Umbilical cord (tissue), 2 donors: Measurements from ENCODE around the gene TRAF6. TPM values are rescaled to one million over a fixed set of nuclear protein-coding genes. Genes with fewer than 3 reads are reported as not detected.

ENCODE experiments used
- DNase-seq: peaks from one replicate; pipeline ENCODE4 v3.0.0-alpha.2; 2015; ENCODE audit warnings: low spot score
- total RNA-seq: library from RNA; depleted of rRNA; stranded (reverse); fragments of >200 nt; gene quantifications from one replicate; pipeline ENCODE4 v1.2.3, GENCODE V29; 2014; ENCODE audit warnings: low replicate concordance; ENCODE audit not compliant: insufficient read depth

Gene TRAF6
- total RNA-seq, 1 donor from 2014 or later: 27.4 TPM

DNA sequence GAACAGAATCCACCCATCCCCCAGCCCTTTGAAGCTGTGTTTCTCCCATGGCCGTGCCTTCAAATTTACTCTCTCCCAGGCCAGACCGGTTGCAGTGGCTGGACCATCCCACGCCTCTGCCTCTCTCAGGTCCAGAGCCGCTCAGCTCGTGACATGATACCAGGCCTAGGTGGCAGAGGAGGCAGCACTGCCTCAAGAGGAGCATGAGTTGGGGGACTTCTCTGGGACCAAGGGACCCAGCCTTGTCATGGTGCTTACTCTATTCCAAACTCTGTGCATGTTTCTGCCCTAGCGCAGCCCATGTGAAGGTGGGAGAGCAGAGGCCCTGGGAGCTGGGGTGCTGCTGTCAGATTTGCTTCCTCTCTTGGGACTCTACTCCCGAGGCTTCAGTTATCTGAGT, 51.0 kb downstream of the TRAF6 start:
- DNase-seq: no peak

DNA sequence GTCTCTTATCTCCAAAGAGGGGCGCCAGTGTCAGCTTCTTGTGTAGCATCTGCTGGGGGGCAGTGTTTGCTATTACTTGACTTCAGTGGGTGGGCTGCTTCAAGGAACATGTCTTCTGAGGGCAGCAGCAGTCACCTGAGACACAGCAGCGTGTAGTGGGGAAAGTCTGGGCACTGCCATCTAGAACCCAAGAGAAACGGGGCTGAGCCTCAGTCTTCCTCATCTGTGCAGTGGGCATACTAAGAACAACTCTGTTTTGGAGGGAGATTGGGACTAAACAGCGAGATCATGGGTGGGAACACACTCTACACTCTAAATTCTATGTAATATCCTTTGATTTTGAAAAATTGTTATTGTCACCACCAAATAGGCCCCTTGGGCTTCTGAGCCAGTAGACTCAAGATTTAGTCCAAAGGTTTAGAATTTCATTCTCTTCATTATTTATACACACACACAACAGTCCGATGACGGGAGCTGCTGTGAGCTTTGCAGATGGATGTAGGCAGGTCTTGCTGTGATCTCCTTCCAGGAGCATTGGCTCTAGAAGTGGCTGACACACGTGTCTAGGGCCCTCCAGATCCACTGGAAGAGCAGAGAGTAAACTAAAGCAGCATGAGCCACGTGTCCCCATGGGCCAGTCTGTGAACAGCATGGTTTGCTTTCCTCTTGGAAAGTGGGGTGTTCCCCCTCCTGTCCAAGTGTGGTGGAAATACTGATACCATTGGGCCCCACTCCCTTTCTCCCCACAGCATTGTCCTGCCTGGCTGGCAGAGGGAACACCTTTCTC, 51.8 kb downstream of the TRAF6 start:
- DNase-seq: no peak

DNA sequence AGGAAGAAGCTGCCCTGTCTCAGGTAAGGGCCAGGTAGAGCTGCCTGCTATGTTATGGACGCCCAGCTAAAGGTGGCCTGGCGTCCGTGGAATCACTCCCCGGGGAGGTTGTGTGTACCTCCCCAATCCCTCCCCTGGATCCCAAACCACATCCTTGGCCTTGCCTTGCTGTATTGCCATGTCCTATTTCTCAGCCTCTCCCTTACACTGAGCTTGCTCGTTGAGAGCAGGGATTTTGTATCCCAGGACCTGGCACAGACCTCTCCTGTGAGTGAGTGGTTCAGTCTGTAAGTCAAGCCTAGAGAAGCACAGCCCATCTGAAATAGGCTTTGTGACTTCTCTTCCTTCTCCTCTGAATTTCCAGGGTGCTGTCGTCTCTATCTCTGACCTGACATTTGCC, 53.9 kb downstream of the TRAF6 start:
- DNase-seq: no peak

DNA sequence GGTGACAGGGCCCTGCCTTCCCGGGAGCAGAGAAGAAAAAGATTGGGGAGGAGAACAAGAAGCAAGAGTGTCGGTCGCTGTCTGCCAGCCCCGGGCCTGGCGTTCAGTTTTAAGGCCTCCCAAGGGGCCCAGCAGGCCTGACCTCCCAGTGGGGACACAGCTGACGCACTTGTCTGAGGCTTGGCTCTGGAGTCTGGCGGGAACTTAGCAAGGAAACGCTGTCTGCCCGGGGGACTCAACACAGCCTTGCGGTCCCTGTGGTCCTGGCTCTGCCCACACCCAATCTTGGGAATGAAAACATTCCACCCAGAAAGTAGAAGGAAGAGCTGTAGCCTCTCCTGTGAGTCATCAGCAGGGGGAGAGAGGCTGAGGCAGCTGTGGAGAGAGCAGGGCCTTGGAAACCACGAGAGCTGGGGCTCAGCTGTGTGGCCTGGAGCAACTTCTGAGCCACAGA, 54.4 kb downstream of the TRAF6 start:
- DNase-seq: peak; percentile 95

DNA sequence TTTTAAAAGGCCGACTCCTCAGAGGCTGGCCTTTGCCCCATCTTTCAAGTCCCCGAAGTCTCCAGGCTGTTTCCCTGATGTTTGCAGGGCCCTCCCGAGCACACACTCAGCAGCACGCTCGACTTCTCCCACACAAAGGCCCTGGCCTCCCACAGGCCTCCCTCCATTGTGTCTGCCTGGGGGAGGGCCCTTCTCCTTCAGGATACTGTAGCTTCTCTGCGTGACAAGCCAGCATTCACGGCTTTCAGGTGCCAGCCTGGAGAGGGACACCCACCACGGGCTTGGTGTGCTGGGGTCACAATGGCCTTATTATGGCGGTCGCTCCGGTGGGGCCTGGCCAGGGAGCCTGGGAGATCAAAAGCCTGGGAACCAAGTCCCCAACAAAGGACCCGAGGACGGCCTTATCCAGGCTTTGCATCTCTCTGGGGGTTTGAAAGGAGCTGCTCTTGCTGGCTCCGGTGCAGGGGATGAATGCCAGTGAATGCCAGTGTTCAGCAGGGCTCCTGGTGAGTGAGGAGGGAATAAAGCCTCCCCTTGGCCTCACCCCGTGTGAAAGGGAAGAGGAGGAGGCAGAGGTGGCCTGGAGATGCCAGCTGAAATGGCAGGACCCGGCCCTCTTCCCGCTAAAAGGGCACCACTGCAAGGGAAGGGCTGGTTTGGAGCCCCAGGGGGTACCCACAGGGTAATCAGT, 55.0 kb downstream of the TRAF6 start:
- DNase-seq: no peak

DNA sequence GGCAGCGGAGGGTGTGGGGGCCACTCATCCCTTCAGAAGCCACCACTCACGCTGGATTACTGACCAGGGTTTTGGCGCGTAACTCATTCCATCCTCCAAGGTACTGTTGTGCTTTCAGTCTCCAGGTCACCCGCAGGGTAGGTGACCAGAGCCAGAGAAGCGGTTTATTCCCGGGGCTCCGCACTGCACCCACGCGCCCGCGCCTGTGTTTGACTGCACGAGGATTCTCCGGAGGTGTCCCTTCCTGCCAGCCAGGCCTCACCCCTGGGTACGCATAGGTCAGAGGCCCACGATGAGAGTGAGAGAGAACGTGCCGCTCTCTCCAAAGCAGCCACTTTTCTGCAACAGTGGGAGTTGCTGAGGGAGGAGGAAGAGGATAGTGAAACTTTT, 55.5 kb downstream of the TRAF6 start:
- DNase-seq: no peak

DNA sequence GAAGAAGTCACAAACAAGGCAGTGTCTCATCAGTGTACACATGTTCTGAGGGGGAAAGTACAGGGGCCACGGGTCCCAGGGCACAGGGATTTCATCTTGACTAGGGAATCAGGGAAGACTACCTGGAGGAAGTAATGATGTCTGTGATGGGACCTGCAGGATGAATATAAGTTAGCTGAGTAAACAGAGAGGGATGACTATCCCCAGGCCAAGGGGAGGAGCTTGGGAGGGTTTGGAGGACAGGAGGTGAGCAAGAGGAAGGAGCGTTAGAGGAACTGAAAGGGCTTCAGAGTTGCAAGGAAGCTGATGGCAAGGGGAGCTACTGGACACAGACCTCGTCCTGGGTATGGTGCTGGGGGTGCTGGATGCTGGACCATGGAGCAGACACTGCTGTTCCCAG, 56.4 kb downstream of the TRAF6 start:
- DNase-seq: no peak

DNA sequence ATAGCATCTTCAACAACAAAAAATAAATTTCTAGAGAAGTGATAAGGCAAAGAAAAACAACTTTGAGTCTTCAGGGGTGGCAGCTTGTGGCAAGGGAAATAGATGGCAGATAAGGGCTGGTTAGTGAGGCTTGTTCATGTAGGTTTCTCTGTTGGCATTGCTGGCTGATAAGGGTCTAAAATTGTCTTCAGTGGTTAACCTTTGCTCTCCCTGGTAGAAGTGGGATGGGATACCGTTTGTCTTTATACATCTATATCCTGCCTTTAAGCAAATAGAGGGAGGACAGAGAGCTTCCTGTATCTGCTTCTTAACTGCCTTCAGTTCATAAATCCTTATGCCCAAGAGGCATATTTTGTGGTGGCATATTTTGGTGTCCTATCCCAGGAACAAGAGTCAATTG, 57.1 kb downstream of the TRAF6 start:
- DNase-seq: no peak

DNA sequence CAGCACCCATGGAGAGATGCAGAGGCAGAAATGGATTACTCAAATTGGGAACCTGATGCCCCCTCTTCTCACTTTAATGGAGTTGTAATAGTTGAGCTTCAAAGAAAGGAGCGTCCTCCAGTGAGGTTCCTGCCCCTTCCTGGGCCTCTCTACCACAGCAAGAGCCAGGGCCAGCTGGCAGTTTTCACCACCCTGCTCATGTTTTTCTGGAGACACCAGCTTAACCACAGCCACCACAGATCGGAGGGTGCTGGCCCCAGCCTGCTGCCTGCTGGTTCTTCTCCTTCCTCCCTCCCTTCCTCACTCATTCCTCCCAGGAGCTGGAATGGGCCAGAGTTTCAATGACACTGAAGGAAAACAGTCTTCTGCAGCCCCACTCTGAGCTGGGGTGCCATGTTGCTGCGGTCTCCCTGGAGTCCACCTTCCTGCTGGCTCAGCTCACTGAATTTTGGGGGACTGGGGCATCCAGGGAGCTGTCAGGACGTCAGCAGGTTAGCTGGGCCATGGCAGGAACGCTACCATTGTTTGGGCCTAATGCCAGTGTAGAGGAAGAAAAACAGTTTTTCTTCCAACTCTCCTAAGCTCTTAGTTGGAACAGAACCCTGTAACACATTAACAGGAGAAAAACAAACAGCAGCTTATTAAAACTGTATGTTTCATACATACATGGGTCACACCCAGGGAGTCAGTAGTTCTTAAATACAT, 57.7 kb downstream of the TRAF6 start:
- DNase-seq: no peak

DNA sequence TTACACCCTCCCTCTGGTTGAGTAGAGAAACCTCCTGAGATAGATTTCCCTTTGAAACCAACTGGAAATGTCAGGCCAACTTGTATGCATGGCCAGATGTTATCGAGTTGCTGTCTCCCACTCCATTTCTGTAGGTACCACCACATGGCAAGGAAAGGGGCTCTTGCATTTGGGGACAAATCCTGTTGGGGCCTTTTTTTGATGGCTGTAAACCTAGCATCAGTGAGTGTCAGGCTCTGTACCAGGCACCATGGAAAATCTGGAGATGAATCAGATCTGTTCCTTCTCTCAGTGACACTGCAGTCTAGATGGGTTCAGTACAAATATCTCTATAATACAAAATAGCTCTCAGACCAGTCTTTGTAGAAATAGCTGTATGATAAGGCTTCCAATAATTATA, 58.4 kb downstream of the TRAF6 start:
- no peak for DNase-seq

DNA sequence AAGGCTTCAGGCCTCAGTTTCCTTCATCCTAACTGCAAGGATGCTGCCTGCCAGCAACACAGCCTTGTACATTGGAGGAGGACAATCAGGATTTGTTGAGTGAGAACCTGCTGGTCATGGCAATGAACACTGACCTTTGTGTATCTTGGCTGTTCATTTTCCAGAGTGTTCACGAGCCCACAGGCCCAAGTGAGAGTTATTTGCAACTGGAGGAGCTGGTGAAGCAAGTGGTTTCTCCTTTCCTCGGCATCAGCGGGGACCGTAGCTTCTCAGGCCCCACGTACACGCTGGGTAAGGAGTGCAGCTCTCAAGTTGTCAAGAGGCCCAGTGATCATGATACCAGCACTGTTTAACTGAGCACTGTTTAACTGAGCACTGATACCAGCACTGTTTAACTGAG, 59.0 kb downstream of the TRAF6 start:
- no peak for DNase-seq

DNA sequence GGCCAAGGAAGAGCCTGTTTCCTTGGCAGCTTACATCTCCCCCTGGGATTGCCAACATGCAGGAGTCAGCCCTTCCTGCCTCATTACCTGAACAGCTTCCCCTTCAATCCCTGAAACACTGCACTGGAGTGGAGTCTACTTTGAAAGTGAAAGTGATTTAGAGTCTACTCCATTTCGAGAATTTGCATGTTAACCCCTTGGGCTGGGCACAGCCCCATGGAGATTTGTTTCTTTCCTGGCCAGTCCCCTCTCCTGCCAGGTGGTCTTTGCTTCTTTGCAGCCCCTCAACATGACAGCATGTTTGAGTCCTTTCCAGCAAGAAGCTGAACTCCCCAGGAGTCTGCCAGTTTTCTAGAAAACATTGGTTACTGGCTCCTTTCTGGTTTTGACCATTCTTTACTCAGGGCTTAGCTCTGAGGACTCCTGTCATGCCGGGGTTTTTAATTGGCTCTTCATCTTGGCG, 59.9 kb downstream of the TRAF6 start:
- no peak for DNase-seq

DNA sequence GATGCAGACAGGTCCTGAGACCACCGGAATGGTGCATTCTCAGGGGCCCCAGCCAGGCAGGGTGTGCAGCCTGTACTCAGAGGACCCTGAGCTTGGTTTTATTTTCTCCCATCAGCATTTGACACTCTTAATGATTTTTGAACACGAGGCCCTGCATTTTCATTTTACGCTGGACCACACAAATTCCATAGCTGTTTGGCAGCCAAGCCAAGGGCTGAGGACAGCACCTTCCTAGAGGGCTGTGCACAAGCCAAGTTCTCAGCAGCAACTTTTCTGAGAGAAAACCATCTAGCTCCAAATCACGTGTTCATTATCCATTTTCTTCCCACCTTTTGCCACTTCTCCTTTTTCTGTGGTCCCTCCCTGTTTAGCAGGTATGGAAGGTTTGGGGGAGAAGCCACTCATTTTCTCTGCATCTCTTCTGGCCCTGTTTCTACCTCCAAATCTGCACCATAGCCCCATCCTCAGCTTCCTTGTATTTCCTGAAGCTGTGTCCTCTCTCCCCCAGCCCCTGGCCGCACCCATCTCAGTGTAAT, 60.4 kb downstream of the TRAF6 start:
- no peak for DNase-seq

DNA sequence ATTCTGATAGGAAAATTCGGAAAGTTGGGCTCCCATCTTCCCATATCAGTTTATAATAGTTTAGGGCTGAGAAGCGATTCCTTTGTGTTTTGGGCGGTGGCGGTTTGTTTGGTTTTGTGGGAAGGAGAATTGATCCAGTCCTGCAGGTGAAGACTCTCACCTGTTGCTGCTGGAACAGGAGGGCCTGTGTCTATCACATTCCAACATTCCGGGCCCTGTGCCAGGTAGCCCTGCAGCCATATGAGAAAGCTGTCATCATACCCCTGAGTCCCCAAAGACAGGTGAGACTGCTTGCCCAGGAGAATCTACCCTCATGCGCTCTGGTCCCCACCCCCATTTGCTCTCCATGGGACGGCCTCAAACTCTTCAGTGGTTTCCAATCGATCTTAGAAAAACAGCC, 62.1 kb downstream of the TRAF6 start:
- peak; percentile 47 for DNase-seq

DNA sequence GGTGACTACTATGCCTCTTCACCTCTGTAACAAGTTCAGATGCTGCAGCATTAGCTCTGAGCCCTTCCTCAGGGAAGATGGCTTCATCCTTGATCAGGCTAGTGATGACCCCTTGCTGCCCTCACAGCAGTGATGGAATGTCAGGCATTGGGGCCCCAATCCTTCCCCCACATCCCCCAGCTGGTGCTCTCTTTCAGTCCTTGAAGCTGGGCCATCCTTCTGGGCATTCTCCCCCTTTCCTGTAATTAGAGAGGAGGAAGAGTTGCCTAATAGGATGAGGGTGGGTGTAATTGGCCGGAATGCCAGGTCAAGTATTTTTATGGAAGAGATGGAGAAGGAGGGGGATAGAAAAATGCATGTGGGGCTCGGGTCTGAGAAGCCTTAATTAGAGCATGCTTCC, 62.6 kb downstream of the TRAF6 start:
- no peak for DNase-seq

DNA sequence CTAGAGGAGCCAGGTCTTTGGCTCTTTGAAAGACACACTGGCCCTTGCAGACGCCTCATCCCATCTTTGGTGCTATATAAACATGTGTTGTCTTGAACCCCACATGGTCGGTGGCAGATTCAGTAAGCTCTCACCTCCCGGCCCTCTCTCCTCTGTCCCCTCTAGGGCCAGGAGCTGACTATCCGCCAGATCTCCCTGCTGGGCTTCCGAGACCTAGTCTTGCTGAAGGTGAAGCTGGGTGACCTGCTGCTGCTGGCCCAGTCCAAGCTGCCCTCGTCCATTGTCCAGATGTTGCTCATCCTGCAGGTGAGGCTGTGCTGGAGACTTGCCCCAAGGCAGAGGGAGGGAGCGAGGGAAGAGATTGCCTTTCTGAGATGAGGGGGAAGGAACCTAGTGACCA, 63.9 kb downstream of the TRAF6 start:
- no peak for DNase-seq

DNA sequence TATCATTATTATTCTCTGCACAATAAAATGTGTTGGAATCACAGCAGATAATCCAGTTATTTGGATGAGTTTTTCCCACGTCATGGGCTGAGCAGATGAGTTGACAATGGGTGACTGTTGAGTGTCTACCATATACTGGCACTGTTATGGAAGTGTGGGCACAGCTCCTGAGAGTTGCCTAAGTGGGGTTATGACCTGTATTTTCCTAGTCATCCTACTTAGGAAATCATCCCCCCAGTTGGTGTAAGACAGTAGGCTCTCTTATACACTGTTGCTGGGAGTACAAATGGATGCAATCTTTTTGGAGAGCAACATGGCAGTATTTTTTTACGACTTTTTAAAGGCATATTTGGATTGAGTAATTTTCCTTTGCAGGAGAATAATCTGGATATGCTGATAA, 66.4 kb downstream of the TRAF6 start:
- no peak for DNase-seq

DNA sequence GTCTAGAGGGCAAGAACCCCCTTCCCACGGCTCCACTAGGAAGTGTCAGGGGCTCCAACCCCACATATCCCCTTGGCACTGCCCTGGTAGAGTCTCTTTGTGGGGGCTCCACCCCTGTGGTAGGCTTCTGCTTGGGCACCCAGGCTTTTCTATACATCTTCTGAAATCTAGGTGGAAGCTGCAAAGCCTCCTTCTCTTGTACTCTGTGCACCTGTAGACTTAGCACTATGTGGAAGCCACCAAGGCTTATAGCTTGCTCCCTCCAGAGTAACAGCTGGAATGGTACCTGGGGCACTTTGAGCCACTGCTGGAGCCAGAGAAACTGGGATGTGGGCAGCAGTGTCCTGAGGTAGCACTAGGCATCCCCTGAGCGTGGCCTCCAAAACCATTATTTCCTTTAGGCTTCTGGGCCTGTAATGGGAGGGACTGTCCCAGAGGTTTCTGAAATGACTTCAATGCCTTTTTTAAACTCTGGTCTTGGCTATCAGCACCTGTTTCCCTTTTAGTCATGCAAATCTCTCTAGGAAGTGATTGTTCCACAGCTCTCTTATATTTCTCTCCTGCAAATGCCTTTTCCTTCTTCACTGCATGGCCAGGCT, 68.4 kb downstream of the TRAF6 start:
- DNase-seq: no peak

DNA sequence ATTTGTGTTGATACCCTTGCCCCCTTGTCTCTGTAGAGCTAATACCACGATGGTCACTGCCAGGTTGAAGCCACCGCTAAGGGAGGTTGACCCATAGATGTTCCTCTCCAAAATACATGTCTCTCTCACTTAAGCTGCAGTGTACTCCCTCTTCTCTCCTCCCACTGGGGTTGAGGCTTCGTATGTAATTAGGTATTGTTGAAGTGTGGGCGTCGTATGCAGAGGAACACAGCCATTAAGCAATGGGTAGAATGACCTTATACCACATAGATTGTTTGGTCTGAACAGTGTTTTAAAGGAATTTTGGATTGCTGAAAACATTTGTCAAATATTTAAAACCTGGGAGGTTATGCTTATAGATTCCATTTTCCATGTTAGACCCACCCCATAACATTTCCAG, 71.9 kb downstream of the TRAF6 start:
- DNase-seq: no peak

DNA sequence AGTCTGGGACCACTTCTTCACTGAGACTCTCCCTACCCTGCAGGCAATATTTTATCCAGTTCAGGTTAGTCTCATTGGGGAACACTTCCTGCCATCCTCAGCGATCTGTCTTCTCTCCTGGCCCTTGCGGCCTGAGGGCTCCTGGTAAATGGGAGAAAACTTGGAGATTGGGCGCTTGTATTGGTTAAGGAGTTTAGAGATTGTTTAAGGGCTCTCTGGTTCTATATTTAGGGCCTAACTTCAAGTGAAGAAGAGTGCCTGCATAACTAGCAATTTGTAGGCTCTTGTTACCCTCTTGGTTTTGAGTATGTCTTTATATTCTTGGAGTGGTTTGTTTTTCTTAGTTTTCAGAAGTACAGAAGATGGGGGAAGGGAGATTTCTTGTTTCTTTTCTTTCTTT, 72.7 kb downstream of the TRAF6 start:
- DNase-seq: no peak
